GM18526 (cell line): ENCODE results near the gene NAV3.

Experiments used
- POLR2A ChIP-seq: IDR thresholded peaks from 3 replicates; pipeline ENCODE4 v1.6.1; 2011; ENCODE audit not compliant: insufficient read length; ENCODE audit errors: extremely low read depth

NAV3 gene

GRCh38 chr12:78185651-78186050 lies 355.0 kb downstream of the NAV3 start:
- TF ChIP-seq POLR2A: no peak

GRCh38 chr12:78186670-78187069 lies 356.0 kb downstream of the NAV3 start:
- TF ChIP-seq POLR2A: no peak

- no peak for TF ChIP-seq POLR2A
Observed at GRCh38 chr12:78187741-78188140, 357.0 kb downstream of the NAV3 start.

DNA sequence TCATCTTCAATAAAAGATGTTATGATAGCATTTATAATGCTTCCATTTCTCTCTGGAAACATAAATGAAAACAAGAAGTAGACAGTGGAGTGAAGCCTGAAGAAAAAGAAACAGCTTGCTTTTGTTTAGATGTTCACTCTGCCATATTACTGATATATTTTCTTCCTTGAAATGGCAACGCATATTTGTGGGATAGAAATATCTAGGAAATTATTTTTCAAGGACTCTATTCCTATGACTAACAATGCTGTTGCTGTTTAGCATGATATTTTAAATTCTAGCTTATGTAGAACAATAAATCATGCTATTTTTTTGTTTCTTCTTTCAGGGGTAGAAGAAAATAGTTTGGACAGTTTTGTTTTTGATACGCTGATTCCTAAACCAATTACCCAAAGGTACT lies 359.0 kb downstream of the NAV3 start:
- TF ChIP-seq POLR2A: no peak

GRCh38 chr12:78191611-78192010 lies 360.9 kb downstream of the NAV3 start:
- no peak for TF ChIP-seq POLR2A

- no peak for TF ChIP-seq POLR2A
Observed at GRCh38 chr12:78192979-78193378, 362.3 kb downstream of the NAV3 start.

- TF ChIP-seq POLR2A: no peak
Observed at GRCh38 chr12:78194448-78194847, 363.8 kb downstream of the NAV3 start.

DNA sequence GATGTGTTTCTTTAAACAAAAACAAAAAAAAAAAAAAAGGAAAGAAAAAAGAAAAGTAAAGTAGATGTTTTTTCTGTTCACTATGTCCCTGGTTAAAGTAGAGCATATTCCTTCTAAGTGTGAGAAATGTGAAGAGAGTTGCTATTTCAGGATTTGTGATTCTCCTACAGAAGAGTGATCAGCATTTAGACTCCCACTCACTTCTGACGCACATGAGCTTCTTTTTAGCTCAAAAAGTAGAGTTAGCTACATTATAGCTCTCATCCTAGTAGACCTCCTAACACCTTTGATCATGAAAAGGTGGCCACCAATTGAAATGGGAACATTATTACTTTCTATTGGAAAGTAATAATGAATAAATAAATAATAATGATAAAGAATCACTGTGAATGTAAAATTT lies 368.2 kb downstream of the NAV3 start:
- TF ChIP-seq POLR2A: no peak

DNA sequence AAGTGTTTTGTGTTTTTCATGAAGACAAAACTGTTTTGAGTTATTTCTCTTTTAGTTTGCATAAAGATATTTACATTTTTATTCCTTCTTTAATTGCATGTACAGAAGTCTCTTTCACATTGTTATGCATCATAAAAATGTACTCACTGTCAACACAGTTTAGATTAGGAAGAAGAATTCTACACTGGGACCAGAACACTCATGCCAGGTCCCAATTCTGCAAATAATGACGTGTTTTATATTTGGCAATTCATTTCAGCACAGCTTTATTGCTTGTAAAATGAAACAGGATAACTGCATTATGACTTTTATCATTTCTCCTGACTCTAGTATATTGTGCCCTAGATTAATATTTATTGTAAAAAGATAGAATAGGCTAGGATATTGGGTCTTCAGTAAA lies 369.2 kb downstream of the NAV3 start:
- no peak for TF ChIP-seq POLR2A

DNA sequence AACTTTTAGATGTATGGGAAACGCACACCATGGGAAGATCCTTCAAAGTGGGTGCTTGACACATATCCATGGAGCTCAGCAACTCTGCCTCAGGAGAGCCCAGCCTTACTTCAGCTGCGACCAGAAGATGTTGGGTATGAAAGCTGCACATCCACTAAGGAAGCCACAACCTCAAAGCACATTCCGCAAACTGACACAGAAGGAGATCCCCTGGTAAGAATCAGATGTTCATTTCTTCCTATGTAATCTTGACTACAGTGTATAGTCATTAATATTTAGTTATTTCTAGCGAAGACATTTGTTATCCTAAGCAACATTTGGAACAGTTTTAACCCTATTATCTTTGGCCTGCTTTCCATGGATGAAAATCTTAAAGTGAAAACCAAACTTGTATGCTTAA lies 374.2 kb downstream of the NAV3 start:
- TF ChIP-seq POLR2A: no peak

DNA sequence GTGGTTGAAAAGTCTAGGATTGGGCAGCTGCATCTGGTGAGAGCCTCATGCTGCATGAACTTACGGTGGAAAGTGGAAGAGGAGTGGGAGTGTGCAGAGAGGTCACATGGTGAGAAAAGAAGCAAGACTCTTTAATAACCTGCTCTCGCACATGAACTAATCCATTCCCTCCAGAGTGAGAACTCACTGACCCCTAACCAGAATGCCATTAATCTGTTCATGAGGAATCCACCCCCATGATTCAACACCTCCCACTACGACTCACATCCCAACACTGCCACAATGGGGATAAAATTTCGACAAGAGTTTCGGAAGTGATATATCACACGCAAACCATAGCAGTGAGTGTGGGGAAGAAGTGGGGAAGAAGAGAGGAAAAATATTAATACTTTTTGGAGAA lies 377.4 kb downstream of the NAV3 start:
- no peak for TF ChIP-seq POLR2A

GRCh38 chr12:78209846-78210505 lies 379.3 kb downstream of the NAV3 start:
- no peak for TF ChIP-seq POLR2A

- TF ChIP-seq POLR2A: no peak
Observed at GRCh38 chr12:78210506-78210860, 379.8 kb downstream of the NAV3 start.

DNA sequence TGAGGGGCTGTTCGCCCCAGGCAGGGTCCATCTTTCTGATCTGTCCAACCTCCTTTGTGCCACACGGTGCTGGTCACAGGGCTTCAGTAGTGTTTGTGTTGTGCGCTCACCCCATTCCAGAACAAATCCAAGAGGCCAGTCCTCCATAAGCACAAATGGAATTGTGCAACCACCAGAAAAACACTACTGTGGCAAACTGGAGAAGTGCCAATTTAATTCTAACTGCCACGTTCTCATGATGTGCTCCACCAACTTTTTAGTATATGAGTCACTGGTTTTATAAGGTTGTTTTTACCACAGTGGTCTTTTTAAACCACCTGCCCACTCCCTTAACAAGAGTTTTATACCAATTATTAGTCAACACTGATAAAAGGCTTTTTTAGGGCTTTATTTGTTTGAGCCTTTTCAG lies 380.2 kb downstream of the NAV3 start:
- TF ChIP-seq POLR2A: no peak

GRCh38 chr12:78220811-78221210 lies 390.1 kb downstream of the NAV3 start:
- TF ChIP-seq POLR2A: no peak

- TF ChIP-seq POLR2A: no peak
Observed at GRCh38 chr12:78224154-78224553, 393.5 kb downstream of the NAV3 start.

DNA sequence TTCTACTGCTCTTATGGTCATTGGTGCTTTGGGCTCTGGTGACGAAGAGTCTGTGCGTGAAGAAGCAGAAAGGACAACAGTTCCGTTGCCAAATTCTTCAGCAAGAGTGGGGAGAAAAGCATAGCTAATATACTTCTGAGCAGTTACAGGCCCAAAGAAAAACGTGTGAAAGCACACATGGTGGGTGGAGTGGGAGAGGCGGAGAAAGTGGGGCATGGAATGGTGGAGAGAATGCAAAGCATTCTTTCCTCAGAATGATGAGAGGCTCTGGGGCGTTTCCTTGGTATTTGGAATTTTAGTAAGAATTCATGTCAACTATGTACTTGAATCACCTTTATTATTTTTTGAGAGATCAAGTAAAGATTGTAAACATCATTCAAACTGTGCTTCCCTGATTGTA lies 396.1 kb downstream of the NAV3 start:
- no peak for TF ChIP-seq POLR2A
